ENCODE data around the gene TFF2.

Gene TFF2

GRCh38 chr21:42317341-42317741, 33.5 kb downstream of the TFF2 start:
- Mint-ChIP-seq H3K9me3 (no peaks in the 10 kb centered on the region), H3K4me1 (ENCODE audit: low read depth) (peaks cover 10% of the 10 kb centered on the region), H3K27ac (no peak overlapping the region), H3K27me3 (no peaks in the 10 kb centered on the region), H3K4me3 (no peak overlapping the region), H3K36me3 (ENCODE audit: low read depth) (no peaks in the 10 kb centered on the region)

- no peaks in the 10 kb centered on the region for H3K36me3 Mint-ChIP-seq (ENCODE audit: low read depth)
- no peak overlapping the region for H3K4me3 Mint-ChIP-seq
- peaks cover 10% of the 10 kb centered on the region for H3K4me1 Mint-ChIP-seq (ENCODE audit: low read depth)
- H3K27ac Mint-ChIP-seq: no peak overlapping the region
- no peaks in the 10 kb centered on the region for H3K9me3 Mint-ChIP-seq
- no peaks in the 10 kb centered on the region for H3K27me3 Mint-ChIP-seq
Observed at GRCh38 chr21:42316891-42317290, 33.9 kb downstream of the TFF2 start.

DNA sequence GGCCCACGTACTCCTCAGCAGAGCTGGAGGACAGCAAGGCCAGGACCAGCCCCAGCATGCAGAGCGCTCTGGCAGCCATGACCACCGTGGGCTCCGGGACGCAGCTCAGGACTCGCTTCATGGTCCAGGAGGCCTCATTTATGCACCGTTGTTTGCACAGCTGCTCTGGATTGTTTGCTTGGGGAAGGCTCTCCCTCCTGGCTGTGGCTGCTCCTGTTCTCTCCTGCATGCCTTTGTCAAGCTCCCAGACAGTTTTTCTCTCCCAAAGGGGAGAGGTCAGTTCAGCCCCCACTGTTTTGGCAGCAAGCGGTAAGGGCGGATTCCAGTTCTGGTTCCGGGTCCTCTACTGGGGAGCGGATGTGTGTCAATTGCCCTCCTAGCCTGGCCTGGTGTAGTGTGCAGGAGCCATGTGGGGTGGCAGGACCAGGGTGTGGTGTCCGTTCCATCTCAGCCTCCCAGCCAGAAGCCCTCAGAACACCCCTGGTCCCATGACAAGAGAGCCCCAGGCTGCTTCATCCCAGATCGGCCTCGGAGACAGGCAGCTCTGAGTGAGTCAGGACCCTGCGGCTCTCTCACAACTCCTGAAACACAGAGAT, 35.4 kb downstream of the TFF2 start, which contains the start of gene TFF3:
Gene TFF3, minus strand, starts transcription at position 114 of the 596 bp plus-strand sequence. Its CDS starts 35 bp downstream, at position 79.
- no peak within 1 kb of the TSS for H3K27ac Mint-ChIP-seq
- H3K4me1 Mint-ChIP-seq (ENCODE audit: low read depth): peaks cover 10% of the 10 kb centered on the region
- H3K4me3 Mint-ChIP-seq: no peak within 1 kb of the TSS
- no peaks in the 10 kb centered on the region for H3K36me3 Mint-ChIP-seq (ENCODE audit: low read depth)
- H3K9me3 Mint-ChIP-seq: no peaks in the 10 kb centered on the region
- no peaks in the 10 kb centered on the region for H3K27me3 Mint-ChIP-seq

DNA sequence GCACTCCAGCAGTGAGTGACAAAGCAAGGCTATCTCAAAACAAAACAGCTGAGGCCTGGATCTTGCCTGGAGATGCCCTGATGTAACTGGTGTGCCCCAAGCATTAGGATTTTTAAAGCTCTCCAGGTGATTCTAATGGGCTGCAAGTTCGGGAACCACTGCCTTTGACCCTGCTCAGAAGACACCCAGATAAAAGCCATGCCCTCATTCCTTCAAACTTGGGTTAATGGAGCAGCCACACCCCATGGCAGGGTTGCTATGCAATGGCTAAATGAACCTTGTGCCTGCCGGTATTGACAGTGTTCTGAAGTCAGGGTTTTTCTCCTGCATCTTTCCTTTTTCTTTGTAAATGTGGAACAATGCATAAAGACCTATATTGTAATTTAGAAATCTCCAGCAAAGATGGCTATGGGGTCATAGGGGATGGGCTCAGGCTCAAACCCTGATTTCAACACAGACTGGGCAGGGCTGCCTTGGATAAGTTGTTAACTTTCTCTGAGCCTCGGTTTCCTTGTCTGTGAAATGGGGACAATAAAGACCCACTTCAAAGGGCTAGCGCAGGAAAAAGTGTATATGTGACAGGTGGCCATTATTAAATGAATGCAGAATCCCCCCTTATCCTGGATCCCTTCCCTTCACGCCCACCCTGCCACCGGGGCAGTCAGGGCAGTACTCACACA, 36.0 kb downstream of the TFF2 start:
- H3K27ac Mint-ChIP-seq: no peak overlapping the region
- peaks cover 10% of the 10 kb centered on the region for H3K4me1 Mint-ChIP-seq (ENCODE audit: low read depth)
- no peaks in the 10 kb centered on the region for H3K9me3 Mint-ChIP-seq
- no peak overlapping the region for H3K4me3 Mint-ChIP-seq
- H3K27me3 Mint-ChIP-seq: no peaks in the 10 kb centered on the region
- H3K36me3 Mint-ChIP-seq (ENCODE audit: low read depth): no peaks in the 10 kb centered on the region

DNA sequence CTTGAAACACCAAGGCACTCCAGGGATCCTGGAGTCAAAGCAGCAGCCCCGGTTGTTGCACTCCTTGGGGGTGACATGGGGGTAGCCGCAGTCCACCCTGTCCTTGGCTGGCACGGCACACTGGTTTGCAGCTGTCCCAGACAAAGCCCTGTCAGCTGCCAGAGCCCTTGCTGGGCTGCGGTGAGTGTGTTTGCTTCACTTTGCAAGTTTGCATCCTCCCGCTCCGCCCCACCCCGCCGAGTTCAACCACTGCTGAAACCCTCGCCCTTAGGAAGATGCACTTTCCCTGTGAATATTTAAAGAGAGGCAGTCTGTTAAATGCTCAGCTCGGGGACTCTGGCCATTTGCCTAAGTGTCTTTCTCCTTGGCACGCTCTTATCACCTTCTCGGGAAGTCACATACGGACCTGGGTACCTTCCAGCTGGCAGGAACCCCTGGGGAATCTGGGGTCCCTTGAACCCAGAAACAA, 37.3 kb downstream of the TFF2 start:
- Mint-ChIP-seq H3K4me1 (ENCODE audit: low read depth) (peaks cover 2% of the 10 kb centered on the region), H3K27ac (no peak overlapping the region), H3K27me3 (no peaks in the 10 kb centered on the region), H3K36me3 (ENCODE audit: low read depth) (no peaks in the 10 kb centered on the region), H3K4me3 (no peak overlapping the region), H3K9me3 (no peaks in the 10 kb centered on the region)

GRCh38 chr21:42312626-42313104, 38.1 kb downstream of the TFF2 start:
- H3K27ac Mint-ChIP-seq: no peak overlapping the region

GRCh38 chr21:42311816-42312625, 38.8 kb downstream of the TFF2 start:
- Mint-ChIP-seq H3K36me3 (ENCODE audit: low read depth) (no peaks in the 10 kb centered on the region), H3K27me3 (no peaks in the 10 kb centered on the region), H3K4me1 (ENCODE audit: low read depth) (no peaks in the 10 kb centered on the region), H3K9me3 (no peaks in the 10 kb centered on the region), H3K27ac (no peak overlapping the region), H3K4me3 (no peak overlapping the region)

More at GRCh38 chr21:42312626-42313104, 38.1 kb downstream of the TFF2 start:
- no peaks in the 10 kb centered on the region for H3K36me3 Mint-ChIP-seq (ENCODE audit: low read depth)
- no peak overlapping the region for H3K4me3 Mint-ChIP-seq
- H3K9me3 Mint-ChIP-seq: no peaks in the 10 kb centered on the region
- no peaks in the 10 kb centered on the region for H3K4me1 Mint-ChIP-seq (ENCODE audit: low read depth)
- H3K27me3 Mint-ChIP-seq: no peaks in the 10 kb centered on the region

- Mint-ChIP-seq H3K36me3 (ENCODE audit: low read depth) (no peaks in the 10 kb centered on the region), H3K9me3 (no peaks in the 10 kb centered on the region), H3K27ac (no peak overlapping the region), H3K27me3 (no peaks in the 10 kb centered on the region), H3K4me1 (ENCODE audit: low read depth) (no peaks in the 10 kb centered on the region), H3K4me3 (no peak overlapping the region)
Observed at GRCh38 chr21:42311160-42311559, 39.6 kb downstream of the TFF2 start.

DNA sequence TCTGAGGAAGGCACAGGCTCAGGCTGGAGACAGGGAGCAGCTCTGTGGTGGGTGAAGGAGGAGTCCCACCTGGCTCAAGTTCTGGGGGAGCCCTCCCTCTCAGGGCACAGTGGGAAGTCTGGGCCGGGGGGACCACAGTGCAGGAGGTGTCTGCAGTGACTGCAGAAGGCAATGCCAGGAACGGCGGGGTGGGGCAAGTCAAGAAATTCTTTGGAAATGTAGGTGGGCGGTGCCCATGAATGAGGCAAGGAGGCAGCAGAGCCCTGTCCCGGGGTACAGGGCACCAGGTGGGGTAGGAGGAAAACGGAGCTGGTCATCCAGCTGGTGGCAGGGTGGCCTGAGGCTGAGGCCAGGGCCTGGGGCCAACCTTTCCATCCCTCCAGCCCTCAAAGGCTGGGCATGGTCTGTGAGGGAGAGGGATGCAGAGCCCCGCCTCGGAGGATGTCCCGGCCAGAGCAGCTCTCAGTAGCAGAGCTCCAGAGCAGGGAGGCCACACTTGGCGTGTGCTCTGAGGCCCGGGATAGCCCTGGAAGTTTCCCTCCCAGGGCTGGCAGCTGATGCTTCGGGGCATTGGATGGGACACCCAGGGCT, 40.3 kb downstream of the TFF2 start:
- Mint-ChIP-seq H3K9me3 (no peaks in the 10 kb centered on the region), H3K27ac (no peak overlapping the region), H3K27me3 (no peaks in the 10 kb centered on the region), H3K4me1 (ENCODE audit: low read depth) (no peaks in the 10 kb centered on the region), H3K36me3 (ENCODE audit: low read depth) (no peaks in the 10 kb centered on the region), H3K4me3 (no peak overlapping the region)

DNA sequence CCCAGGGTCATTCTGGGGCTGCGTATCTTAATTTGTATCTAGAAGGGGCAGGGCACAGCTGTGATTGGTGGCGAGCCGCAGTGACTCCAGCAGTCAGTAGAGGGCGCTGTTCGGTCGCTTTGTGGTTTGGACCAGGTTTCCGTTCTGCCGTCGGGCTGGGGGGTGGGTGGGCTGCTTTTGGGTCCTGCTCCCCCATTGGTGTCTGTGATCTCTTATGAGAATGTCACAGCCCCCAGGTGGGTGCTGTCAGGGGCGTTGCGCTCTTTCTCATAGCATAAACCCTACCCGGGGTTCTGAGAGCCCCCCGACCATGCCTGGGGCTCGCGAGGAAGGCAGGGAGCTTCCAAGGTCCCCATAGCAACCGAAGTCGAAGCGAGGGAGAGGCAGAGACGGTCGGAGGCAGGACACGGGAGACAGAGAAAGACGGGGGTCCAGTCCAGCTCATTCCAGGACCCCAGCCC, 41.0 kb downstream of the TFF2 start:
- Mint-ChIP-seq H3K4me1 (ENCODE audit: low read depth) (no peaks in the 10 kb centered on the region), H3K27ac (no peak overlapping the region), H3K9me3 (no peaks in the 10 kb centered on the region), H3K4me3 (no peak overlapping the region), H3K27me3 (no peaks in the 10 kb centered on the region), H3K36me3 (ENCODE audit: low read depth) (no peaks in the 10 kb centered on the region)

DNA sequence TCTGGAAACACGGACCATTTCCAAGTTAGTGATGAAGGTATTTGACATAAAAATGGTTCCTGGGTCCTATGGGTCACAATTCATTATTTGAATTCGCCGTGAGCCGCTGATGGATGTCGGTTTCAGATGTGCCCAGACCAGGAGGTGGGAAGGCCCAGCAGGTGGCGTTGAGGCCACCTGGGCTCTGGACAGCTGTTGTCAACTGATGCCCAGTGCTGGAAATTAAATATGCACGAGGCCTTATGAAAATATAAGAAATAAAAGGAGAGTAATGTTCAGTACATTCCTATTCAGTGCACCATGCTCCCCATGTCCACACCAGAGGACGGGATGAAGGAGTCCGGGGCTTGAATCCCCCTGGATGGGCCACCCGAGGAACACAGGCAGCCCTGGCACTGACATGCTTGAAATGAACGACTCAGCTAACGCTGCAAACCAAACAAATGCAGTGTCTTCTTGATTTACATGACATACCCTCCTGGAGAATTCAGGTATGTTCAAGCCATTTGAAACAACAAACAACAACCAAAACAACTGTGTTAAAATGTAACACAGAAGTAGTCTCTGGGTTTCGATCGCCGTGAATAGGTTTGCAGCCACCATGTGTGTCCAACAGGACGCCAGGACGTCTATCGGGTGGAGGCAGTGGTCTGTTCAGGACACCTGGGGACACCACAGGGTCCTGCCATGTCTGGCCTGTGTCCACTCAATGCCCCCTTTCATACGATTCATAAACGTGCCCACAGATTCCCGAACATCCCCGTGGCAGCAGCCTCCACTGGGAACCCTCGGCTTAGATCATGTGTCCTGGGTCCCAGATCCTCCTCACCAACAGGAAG, 41.7 kb downstream of the TFF2 start:
- Mint-ChIP-seq H3K27me3 (no peaks in the 10 kb centered on the region), H3K4me3 (no peak overlapping the region), H3K4me1 (ENCODE audit: low read depth) (no peaks in the 10 kb centered on the region), H3K9me3 (no peaks in the 10 kb centered on the region), H3K27ac (no peak overlapping the region), H3K36me3 (ENCODE audit: low read depth) (no peaks in the 10 kb centered on the region)

GRCh38 chr21:42308161-42308913, 42.5 kb downstream of the TFF2 start:
- no peak overlapping the region for H3K27ac Mint-ChIP-seq
- H3K9me3 Mint-ChIP-seq: no peaks in the 10 kb centered on the region
- no peaks in the 10 kb centered on the region for H3K4me1 Mint-ChIP-seq (ENCODE audit: low read depth)
- H3K4me3 Mint-ChIP-seq: no peak overlapping the region
- no peaks in the 10 kb centered on the region for H3K27me3 Mint-ChIP-seq
- no peaks in the 10 kb centered on the region for H3K36me3 Mint-ChIP-seq (ENCODE audit: low read depth)

DNA sequence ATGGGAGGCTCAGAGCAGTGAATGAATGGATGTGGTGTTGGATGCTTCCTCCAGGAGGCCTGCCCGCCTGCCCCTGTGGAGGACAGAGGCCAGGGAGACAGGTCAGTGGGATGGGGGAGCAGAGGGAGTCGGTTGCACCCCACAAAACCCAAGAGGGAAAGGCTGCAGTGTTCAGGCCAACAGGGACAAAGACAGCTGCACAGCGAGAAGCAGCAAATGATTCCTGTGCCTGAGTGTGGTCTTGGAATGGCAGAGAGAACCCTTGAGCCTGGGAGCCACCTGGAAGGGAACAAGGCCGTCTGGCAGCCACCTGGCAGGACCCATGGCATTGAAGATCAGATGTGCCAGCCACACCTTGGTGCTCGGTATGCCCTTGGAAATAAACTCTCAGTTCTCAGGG, 43.7 kb downstream of the TFF2 start:
- H3K4me3 Mint-ChIP-seq: no peak overlapping the region
- no peaks in the 10 kb centered on the region for H3K27me3 Mint-ChIP-seq
- no peaks in the 10 kb centered on the region for H3K9me3 Mint-ChIP-seq
- no peaks in the 10 kb centered on the region for H3K36me3 Mint-ChIP-seq (ENCODE audit: low read depth)
- H3K27ac Mint-ChIP-seq: no peak overlapping the region
- no peaks in the 10 kb centered on the region for H3K4me1 Mint-ChIP-seq (ENCODE audit: low read depth)

Measured in stimulated activated naive CD8-positive, alpha-beta T cell treated with anti-CD3 and anti-CD28 coated beads, Interleukin-15, Interleukin-2, amounts not matched to agents 100 ng/mL and 50 ng/mL, for 24 hours (primary cell).